ENCODE results near the gene DDX23. TPM values are rescaled to one million over a fixed set of nuclear protein-coding genes. Genes with fewer than 3 reads are reported as not detected.

DDX23 gene
- total RNA-seq, 1 experiment from 2014 or later, result 107 TPM

DNA sequence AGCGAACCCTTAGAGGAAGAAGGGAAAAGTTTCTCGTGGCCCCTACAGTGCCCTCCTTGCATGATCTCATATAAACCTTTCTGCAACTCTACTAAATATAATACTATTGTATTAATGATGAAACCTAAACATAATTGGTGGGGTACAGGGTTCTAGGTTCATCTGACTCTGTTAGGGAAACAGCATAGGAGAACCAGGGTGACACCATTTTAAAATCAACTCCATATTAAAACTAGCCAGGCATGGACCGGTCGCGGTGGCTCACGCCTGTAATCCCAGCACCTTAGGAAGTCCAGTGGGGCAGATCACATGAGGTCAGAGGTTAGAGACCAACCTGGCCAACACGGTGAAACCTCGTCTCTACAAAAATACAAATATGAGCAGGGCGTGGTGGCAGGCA lies 28.7 kb upstream of the DDX23 start:
- Mint-ChIP-seq H3K36me3 (no peaks in the 10 kb centered on the region), H3K27me3 (ENCODE audit: low read depth) (peaks cover 7% of the 10 kb centered on the region), H3K4me3 (no peak overlapping the region), H3K9me3 (no peaks in the 10 kb centered on the region), H3K27ac (no peak overlapping the region), H3K4me1 (peaks cover 33% of the 10 kb centered on the region)
- no peak for DNase-seq (ENCODE audit: low spot score)
- CTCF ChIA-PET, result interaction anchor here (0.8 to 5.3 kb wide), 3 partner anchors 10 to 28 kb away, joined by 3 to 78 read pairs (median 42); partner anchors contain the start of gene DDX23
- POLR2A ChIA-PET, result interaction anchor here (3.9 kb wide), 1 partner anchor 15 kb away, joined by 32 read pairs; the partner anchor contains the start of gene RND1
- no peak for ATAC-seq
- no peak for TF ChIP-seq RORB (CRISPR knock-in tag; IDR thresholded peaks at IDR 0.05)
- no peak for TF ChIP-seq RELA (CRISPR knock-in tag; IDR thresholded peaks at IDR 0.05; ENCODE audit: borderline replicate concordance)
- no peak for TF ChIP-seq JAZF1 (CRISPR knock-in tag; IDR thresholded peaks at IDR 0.05)
- TF ChIP-seq, protein P1, sequence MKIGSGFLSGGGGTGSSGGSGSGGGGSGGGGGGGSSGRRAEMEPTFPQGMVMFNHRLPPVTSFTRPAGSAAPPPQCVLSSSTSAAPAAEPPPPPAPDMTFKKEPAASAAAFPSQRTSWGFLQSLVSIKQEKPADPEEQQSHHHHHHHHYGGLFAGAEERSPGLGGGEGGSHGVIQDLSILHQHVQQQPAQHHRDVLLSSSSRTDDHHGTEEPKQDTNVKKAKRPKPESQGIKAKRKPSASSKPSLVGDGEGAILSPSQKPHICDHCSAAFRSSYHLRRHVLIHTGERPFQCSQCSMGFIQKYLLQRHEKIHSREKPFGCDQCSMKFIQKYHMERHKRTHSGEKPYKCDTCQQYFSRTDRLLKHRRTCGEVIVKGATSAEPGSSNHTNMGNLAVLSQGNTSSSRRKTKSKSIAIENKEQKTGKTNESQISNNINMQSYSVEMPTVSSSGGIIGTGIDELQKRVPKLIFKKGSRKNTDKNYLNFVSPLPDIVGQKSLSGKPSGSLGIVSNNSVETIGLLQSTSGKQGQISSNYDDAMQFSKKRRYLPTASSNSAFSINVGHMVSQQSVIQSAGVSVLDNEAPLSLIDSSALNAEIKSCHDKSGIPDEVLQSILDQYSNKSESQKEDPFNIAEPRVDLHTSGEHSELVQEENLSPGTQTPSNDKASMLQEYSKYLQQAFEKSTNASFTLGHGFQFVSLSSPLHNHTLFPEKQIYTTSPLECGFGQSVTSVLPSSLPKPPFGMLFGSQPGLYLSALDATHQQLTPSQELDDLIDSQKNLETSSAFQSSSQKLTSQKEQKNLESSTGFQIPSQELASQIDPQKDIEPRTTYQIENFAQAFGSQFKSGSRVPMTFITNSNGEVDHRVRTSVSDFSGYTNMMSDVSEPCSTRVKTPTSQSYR (CRISPR knock-in tag; IDR thresholded peaks at IDR 0.05), result no peak
- TF ChIP-seq ZNF138 (CRISPR knock-in tag; conservative IDR thresholded peaks at IDR 0.05), result no peak
- TF ChIP-seq, protein P2, sequence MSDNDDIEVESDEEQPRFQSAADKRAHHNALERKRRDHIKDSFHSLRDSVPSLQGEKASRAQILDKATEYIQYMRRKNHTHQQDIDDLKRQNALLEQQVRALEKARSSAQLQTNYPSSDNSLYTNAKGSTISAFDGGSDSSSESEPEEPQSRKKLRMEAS (CRISPR knock-in tag; IDR thresholded peaks at IDR 0.05), result no peak
- TF ChIP-seq ZNF263 (CRISPR knock-in tag; IDR thresholded peaks at IDR 0.05; ENCODE audit: low read depth), result no peak
- no peak for TF ChIP-seq ZBTB21 (CRISPR knock-in tag; IDR thresholded peaks at IDR 0.05; ENCODE audit: borderline replicate concordance)
- TF ChIP-seq, protein P3, sequence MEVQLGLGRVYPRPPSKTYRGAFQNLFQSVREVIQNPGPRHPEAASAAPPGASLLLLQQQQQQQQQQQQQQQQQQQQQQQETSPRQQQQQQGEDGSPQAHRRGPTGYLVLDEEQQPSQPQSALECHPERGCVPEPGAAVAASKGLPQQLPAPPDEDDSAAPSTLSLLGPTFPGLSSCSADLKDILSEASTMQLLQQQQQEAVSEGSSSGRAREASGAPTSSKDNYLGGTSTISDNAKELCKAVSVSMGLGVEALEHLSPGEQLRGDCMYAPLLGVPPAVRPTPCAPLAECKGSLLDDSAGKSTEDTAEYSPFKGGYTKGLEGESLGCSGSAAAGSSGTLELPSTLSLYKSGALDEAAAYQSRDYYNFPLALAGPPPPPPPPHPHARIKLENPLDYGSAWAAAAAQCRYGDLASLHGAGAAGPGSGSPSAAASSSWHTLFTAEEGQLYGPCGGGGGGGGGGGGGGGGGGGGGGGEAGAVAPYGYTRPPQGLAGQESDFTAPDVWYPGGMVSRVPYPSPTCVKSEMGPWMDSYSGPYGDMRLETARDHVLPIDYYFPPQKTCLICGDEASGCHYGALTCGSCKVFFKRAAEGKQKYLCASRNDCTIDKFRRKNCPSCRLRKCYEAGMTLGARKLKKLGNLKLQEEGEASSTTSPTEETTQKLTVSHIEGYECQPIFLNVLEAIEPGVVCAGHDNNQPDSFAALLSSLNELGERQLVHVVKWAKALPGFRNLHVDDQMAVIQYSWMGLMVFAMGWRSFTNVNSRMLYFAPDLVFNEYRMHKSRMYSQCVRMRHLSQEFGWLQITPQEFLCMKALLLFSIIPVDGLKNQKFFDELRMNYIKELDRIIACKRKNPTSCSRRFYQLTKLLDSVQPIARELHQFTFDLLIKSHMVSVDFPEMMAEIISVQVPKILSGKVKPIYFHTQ (CRISPR knock-in tag; IDR thresholded peaks at IDR 0.05), result no peak
- TF ChIP-seq, protein P4, sequence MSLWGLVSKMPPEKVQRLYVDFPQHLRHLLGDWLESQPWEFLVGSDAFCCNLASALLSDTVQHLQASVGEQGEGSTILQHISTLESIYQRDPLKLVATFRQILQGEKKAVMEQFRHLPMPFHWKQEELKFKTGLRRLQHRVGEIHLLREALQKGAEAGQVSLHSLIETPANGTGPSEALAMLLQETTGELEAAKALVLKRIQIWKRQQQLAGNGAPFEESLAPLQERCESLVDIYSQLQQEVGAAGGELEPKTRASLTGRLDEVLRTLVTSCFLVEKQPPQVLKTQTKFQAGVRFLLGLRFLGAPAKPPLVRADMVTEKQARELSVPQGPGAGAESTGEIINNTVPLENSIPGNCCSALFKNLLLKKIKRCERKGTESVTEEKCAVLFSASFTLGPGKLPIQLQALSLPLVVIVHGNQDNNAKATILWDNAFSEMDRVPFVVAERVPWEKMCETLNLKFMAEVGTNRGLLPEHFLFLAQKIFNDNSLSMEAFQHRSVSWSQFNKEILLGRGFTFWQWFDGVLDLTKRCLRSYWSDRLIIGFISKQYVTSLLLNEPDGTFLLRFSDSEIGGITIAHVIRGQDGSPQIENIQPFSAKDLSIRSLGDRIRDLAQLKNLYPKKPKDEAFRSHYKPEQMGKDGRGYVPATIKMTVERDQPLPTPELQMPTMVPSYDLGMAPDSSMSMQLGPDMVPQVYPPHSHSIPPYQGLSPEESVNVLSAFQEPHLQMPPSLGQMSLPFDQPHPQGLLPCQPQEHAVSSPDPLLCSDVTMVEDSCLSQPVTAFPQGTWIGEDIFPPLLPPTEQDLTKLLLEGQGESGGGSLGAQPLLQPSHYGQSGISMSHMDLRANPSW (CRISPR knock-in tag; conservative IDR thresholded peaks at IDR 0.05; ENCODE audit: low read depth), result no peak
- TF ChIP-seq ZNF232 (CRISPR knock-in tag; IDR thresholded peaks at IDR 0.05), result no peak
- TF ChIP-seq, protein P5, sequence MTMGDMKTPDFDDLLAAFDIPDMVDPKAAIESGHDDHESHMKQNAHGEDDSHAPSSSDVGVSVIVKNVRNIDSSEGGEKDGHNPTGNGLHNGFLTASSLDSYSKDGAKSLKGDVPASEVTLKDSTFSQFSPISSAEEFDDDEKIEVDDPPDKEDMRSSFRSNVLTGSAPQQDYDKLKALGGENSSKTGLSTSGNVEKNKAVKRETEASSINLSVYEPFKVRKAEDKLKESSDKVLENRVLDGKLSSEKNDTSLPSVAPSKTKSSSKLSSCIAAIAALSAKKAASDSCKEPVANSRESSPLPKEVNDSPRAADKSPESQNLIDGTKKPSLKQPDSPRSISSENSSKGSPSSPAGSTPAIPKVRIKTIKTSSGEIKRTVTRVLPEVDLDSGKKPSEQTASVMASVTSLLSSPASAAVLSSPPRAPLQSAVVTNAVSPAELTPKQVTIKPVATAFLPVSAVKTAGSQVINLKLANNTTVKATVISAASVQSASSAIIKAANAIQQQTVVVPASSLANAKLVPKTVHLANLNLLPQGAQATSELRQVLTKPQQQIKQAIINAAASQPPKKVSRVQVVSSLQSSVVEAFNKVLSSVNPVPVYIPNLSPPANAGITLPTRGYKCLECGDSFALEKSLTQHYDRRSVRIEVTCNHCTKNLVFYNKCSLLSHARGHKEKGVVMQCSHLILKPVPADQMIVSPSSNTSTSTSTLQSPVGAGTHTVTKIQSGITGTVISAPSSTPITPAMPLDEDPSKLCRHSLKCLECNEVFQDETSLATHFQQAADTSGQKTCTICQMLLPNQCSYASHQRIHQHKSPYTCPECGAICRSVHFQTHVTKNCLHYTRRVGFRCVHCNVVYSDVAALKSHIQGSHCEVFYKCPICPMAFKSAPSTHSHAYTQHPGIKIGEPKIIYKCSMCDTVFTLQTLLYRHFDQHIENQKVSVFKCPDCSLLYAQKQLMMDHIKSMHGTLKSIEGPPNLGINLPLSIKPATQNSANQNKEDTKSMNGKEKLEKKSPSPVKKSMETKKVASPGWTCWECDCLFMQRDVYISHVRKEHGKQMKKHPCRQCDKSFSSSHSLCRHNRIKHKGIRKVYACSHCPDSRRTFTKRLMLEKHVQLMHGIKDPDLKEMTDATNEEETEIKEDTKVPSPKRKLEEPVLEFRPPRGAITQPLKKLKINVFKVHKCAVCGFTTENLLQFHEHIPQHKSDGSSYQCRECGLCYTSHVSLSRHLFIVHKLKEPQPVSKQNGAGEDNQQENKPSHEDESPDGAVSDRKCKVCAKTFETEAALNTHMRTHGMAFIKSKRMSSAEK (CRISPR knock-in tag; IDR thresholded peaks at IDR 0.05; ENCODE audit: borderline replicate concordance), result no peak
- TF ChIP-seq SOX15 (CRISPR knock-in tag; IDR thresholded peaks at IDR 0.05), result no peak
- no peak for TF ChIP-seq TEAD1 (CRISPR knock-in tag; IDR thresholded peaks at IDR 0.05)
- TF ChIP-seq SMAD3 (CRISPR knock-in tag; IDR thresholded peaks at IDR 0.05; ENCODE audit: borderline replicate concordance), result no peak
- no peak for TF ChIP-seq HMGA2 (CRISPR knock-in tag; IDR thresholded peaks at IDR 0.05)
- TF ChIP-seq SMAD4 (CRISPR knock-in tag; IDR thresholded peaks at IDR 0.05), result no peak
- no peak for TF ChIP-seq ZNF396 (CRISPR knock-in tag; IDR thresholded peaks at IDR 0.05; ENCODE audit: borderline replicate concordance)
- TF ChIP-seq, protein P6, sequence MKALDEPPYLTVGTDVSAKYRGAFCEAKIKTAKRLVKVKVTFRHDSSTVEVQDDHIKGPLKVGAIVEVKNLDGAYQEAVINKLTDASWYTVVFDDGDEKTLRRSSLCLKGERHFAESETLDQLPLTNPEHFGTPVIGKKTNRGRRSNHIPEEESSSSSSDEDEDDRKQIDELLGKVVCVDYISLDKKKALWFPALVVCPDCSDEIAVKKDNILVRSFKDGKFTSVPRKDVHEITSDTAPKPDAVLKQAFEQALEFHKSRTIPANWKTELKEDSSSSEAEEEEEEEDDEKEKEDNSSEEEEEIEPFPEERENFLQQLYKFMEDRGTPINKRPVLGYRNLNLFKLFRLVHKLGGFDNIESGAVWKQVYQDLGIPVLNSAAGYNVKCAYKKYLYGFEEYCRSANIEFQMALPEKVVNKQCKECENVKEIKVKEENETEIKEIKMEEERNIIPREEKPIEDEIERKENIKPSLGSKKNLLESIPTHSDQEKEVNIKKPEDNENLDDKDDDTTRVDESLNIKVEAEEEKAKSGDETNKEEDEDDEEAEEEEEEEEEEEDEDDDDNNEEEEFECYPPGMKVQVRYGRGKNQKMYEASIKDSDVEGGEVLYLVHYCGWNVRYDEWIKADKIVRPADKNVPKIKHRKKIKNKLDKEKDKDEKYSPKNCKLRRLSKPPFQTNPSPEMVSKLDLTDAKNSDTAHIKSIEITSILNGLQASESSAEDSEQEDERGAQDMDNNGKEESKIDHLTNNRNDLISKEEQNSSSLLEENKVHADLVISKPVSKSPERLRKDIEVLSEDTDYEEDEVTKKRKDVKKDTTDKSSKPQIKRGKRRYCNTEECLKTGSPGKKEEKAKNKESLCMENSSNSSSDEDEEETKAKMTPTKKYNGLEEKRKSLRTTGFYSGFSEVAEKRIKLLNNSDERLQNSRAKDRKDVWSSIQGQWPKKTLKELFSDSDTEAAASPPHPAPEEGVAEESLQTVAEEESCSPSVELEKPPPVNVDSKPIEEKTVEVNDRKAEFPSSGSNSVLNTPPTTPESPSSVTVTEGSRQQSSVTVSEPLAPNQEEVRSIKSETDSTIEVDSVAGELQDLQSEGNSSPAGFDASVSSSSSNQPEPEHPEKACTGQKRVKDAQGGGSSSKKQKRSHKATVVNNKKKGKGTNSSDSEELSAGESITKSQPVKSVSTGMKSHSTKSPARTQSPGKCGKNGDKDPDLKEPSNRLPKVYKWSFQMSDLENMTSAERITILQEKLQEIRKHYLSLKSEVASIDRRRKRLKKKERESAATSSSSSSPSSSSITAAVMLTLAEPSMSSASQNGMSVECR (CRISPR knock-in tag; IDR thresholded peaks at IDR 0.05; ENCODE audit: borderline replicate concordance), result no peak

Measured in WTC11 (cell line).